ENCODE measurements around the gene RAB37. TPM values are rescaled to one million over a fixed set of nuclear protein-coding genes. Genes with fewer than 3 reads are reported as not detected.

The RAB37 gene
- total and polyA plus RNA-seq, 7 donors, result 0.62 to 0.82 (median 0.69) TPM

- intact Hi-C loops (cut with DNase I), result loop anchor here in 1 of 2 donors (10.0 kb wide), 1 partner anchor 159 kb away; no protein-coding TSS in a partner anchor
- DNase-seq (no peak), ATAC-seq (no peak)
- WGBS, 3 donors, result 83 to 88% (median 86%) methylated on average over 18 of the region's 18 CpGs
- no peak for TF ChIP-seq CTCF (IDR thresholded peaks at IDR 0.05)
- peaks cover 3 to 83% of the 10 kb centered on the region in 2 donors for H3K36me3 ChIP-seq (ENCODE audit: insufficient read depth in 1 of 2, low read depth in 1 of 2)
- no peaks in the 10 kb centered on the region for H3K9me3 ChIP-seq
- H3K27me3 ChIP-seq (ENCODE audit: insufficient read depth in 3 of 3, low read length in 2 of 3), result no peaks in the 10 kb centered on the region
- no peak overlapping the region for H3K4me3 ChIP-seq
- no peaks in the 10 kb centered on the region for H3K4me1 ChIP-seq
- no peak overlapping the region for H3K27ac ChIP-seq
These were observed 58.4 kb downstream of the RAB37 start for GRCh38 chr17:74795327-74796020.

DNA sequence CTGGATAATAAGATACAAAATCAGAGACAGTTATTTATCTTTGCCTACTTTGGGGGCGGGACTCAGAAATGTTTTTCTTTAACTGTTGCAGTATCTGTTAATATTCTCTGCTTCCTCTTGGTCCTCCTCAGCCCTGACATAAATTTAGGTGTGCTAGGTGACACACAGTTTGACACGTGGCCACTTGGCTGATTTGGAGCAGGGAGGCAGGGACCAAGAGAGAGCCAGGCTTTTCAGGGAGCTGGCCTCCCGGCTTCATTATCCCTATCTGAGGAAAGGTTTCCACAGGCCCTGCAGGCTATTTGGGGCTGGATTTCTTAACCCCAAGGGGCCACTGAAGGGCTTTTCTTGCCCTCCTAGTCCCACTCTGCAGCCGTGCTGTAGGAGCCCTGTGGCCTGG is 59.2 kb downstream of the RAB37 start:
- Histone ChIP-seq H3K4me3 (no peak overlapping the region), H3K9me3 (no peaks in the 10 kb centered on the region), H3K4me1 (no peaks in the 10 kb centered on the region), H3K27me3 (ENCODE audit: insufficient read depth in 3 of 3, low read length in 2 of 3) (no peaks in the 10 kb centered on the region), H3K27ac (no peak overlapping the region), H3K36me3 (ENCODE audit: insufficient read depth in 1 of 2, low read depth in 1 of 2) (peaks cover 3 to 85% of the 10 kb centered on the region in 2 donors)
- ATAC-seq, result no peak
- intact Hi-C loops (cut with DNase I), result loop anchor here in 1 of 2 donors (10.0 kb wide), 1 partner anchor 159 kb away; no protein-coding TSS in a partner anchor
- WGBS, 3 donors, result 83 to 86% (median 84%) methylated on average over 4 of the region's 4 CpGs
- DNase-seq, result no peak
- no peak for TF ChIP-seq CTCF (IDR thresholded peaks at IDR 0.05)

GRCh38 chr17:74796866-74797265 is 59.8 kb downstream of the RAB37 start:
- Histone ChIP-seq H3K27ac (no peak overlapping the region), H3K9me3 (no peaks in the 10 kb centered on the region), H3K4me3 (no peak overlapping the region), H3K36me3 (ENCODE audit: insufficient read depth in 1 of 2, low read depth in 1 of 2) (peaks cover 3 to 85% of the 10 kb centered on the region in 2 donors), H3K4me1 (no peaks in the 10 kb centered on the region), H3K27me3 (ENCODE audit: insufficient read depth in 3 of 3, low read length in 2 of 3) (no peaks in the 10 kb centered on the region)
- intact Hi-C loops (cut with DNase I), result loop anchor here in 1 of 2 donors (10.0 kb wide), 1 partner anchor 158 kb away; no protein-coding TSS in a partner anchor
- ATAC-seq, result no peak
- 87 to 93% (median 91%) methylated on average over 6 of the region's 6 CpGs for WGBS, 3 donors
- no peak for TF ChIP-seq CTCF (IDR thresholded peaks at IDR 0.05)
- DNase-seq, result no peak

Other genes starting within 250 kb of the RAB37 start
- under 1 TPM in 2 of 4 donors, not detected in 2; 0.11 to 0.15 TPM for gene CD300LB, start 205.8 kb upstream of the RAB37 start, total RNA-seq
- under 1 TPM in 2 of 3 donors, not detected in 1; 0.01 to 0.05 TPM for gene CD300LB, start 205.8 kb upstream of the RAB37 start, polyA plus RNA-seq
- under 1 TPM; 0.32 to 0.44 (median 0.41) TPM for gene CD300C, start 191.1 kb upstream of the RAB37 start, total RNA-seq
- under 1 TPM; 0.03 to 0.27 (median 0.18) TPM for gene CD300C, start 191.1 kb upstream of the RAB37 start, polyA plus RNA-seq
- not detected for gene CD300H, start 169.7 kb upstream of the RAB37 start, total RNA-seq
- not detected for gene CD300H, start 169.7 kb upstream of the RAB37 start, polyA plus RNA-seq
- gene CD300LD, start 145.0 kb upstream of the RAB37 start, total RNA-seq, result not detected
- not detected for gene CD300LD, start 145.0 kb upstream of the RAB37 start, polyA plus RNA-seq
- gene CD300E, start 113.5 kb upstream of the RAB37 start, total RNA-seq, result under 1 TPM in 3 of 4 donors, not detected in 1; 0.21 to 0.50 (median 0.49) TPM
- gene CD300E, start 113.5 kb upstream of the RAB37 start, polyA plus RNA-seq, result under 1 TPM; 0.09 to 0.27 (median 0.21) TPM
- gene CD300LF, start 24.3 kb upstream of the RAB37 start, total RNA-seq, result under 1 TPM in 2 of 4 donors, not detected in 2; 0.32 to 0.39 TPM
- under 1 TPM in 2 of 3 donors, not detected in 1; 0.09 to 0.16 TPM for gene CD300LF, start 24.3 kb upstream of the RAB37 start, polyA plus RNA-seq
- 10 to 100 TPM in 1 of 4 donors, 1 to 10 TPM in 3; 3.9 to 16.6 (median 4.9) TPM for gene NHERF1, start 11.4 kb downstream of the RAB37 start, total RNA-seq
- gene NHERF1, start 11.4 kb downstream of the RAB37 start, polyA plus RNA-seq, result 10 to 100 TPM in 1 of 3 donors, 1 to 10 TPM in 2; 2.4 to 37.1 (median 3.1) TPM
- gene NAT9, start 39.1 kb downstream of the RAB37 start, total RNA-seq, result 10 to 100 TPM; 15.2 to 32.8 (median 19.9) TPM
- 10 to 100 TPM; 25.8 to 52.5 (median 25.8) TPM for gene NAT9, start 39.1 kb downstream of the RAB37 start, polyA plus RNA-seq
- gene GRIN2C, start 122.6 kb downstream of the RAB37 start, total RNA-seq, result under 1 TPM; 0.20 to 0.74 (median 0.37) TPM
- gene GRIN2C, start 122.6 kb downstream of the RAB37 start, polyA plus RNA-seq, result under 1 TPM; 0.06 to 0.40 (median 0.10) TPM
- gene FDXR, start 135.7 kb downstream of the RAB37 start, total RNA-seq, result 1 to 10 TPM; 3.0 to 7.9 (median 4.2) TPM
- 1 to 10 TPM; 3.4 to 4.7 (median 3.7) TPM for gene FDXR, start 135.7 kb downstream of the RAB37 start, polyA plus RNA-seq
- gene FADS6, start 156.4 kb downstream of the RAB37 start, total RNA-seq, result not detected
- under 1 TPM in 1 of 3 donors, not detected in 2; 0.01 TPM for gene FADS6, start 156.4 kb downstream of the RAB37 start, polyA plus RNA-seq
- gene USH1G, start 186.0 kb downstream of the RAB37 start, total RNA-seq, result not detected
- not detected for gene USH1G, start 186.0 kb downstream of the RAB37 start, polyA plus RNA-seq
- gene OTOP2, start 187.0 kb downstream of the RAB37 start, total RNA-seq, result not detected
- gene OTOP2, start 187.0 kb downstream of the RAB37 start, polyA plus RNA-seq, result not detected
- gene OTOP3, start 198.6 kb downstream of the RAB37 start, total RNA-seq, result not detected
- gene OTOP3, start 198.6 kb downstream of the RAB37 start, polyA plus RNA-seq, result under 1 TPM in 1 of 3 donors, not detected in 2; 0.04 TPM
- gene HID1, start 235.5 kb downstream of the RAB37 start, total RNA-seq, result 10 to 100 TPM in 1 of 4 donors, 1 to 10 TPM in 3; 1.7 to 10.4 (median 2.8) TPM
- 1 to 10 TPM; 2.3 to 4.8 (median 2.3) TPM for gene HID1, start 235.5 kb downstream of the RAB37 start, polyA plus RNA-seq

Measured in psoas muscle (tissue), 8 donors.